Measurements from ENCODE around the gene EFNA1. TPM values are rescaled to one million over a fixed set of nuclear protein-coding genes. Genes with fewer than 3 reads are reported as not detected.

Gene EFNA1
- total and polyA plus RNA-seq, 11 donors = 22.8 to 103 (median 37.2) TPM

GRCh38 chr1:155092641-155093040 lies 35.0 kb upstream of the EFNA1 start:
- peaks cover 0 to 5% (median 0%) of the 10 kb centered on the region in 9 donors for H3K27me3 ChIP-seq
- TF ChIP-seq CTCF (IDR thresholded peaks at IDR 0.05) (no peak), POLR2A (IDR thresholded peaks at IDR 0.05) (no peak)
- no peaks in the 10 kb centered on the region for H3K9me3 ChIP-seq
- DNase-seq (no peak), ATAC-seq (no peak)
- H3K4me3 ChIP-seq = no peak overlapping the region
- no peak overlapping the region for H3K27ac ChIP-seq
- intact Hi-C loops (cut with DNase I) = loop anchor here in 9 of 10 donors (1.0 to 5.0 kb wide), 3 partner anchors 35 to 75 kb away; partner anchors contain the start of gene EFNA1 (in 9 of the 9)
- no peaks in the 10 kb centered on the region for H3K36me3 ChIP-seq
- 87 to 97% (median 91%) methylated on average over 12 of the region's 12 CpGs for WGBS, 4 donors
- peaks cover 7 to 26% (median 17%) of the 10 kb centered on the region in 12 donors for H3K4me1 ChIP-seq

GRCh38 chr1:155093911-155094621 lies 33.6 kb upstream of the EFNA1 start:
- Histone ChIP-seq H3K36me3 (no peaks in the 10 kb centered on the region), H3K4me1 (peaks cover 7 to 26% (median 17%) of the 10 kb centered on the region in 12 donors), H3K27ac (peak overlapping the region in 7 of 12 donors; percentile 2 to 72 (median 36)), H3K27me3 (peaks cover 0 to 5% (median 0%) of the 10 kb centered on the region in 9 donors), H3K9me3 (no peaks in the 10 kb centered on the region), H3K4me3 (peak overlapping the region in 1 of 12 donors; percentile 18)
- DNase-seq (peak in 2 of 5 donors; percentile 65 to 73), ATAC-seq (peak; percentile 21 to 68 (median 56))
- TF ChIP-seq POLR2A (IDR thresholded peaks at IDR 0.05) = no peak
- peak in 10 of 12 donors; percentile 6 to 63 (median 36) for TF ChIP-seq CTCF (IDR thresholded peaks at IDR 0.05)
- intact Hi-C loops (cut with DNase I) = loop anchor here (1.0 to 5.0 kb wide), 5 partner anchors 33 to 75 kb away; partner anchors contain the start of gene EFNA1 (in 10 of the 10)
- 6 to 10% (median 7%) methylated on average over 13 of the region's 13 CpGs for WGBS, 4 donors

GRCh38 chr1:155094622-155094948 lies 33.1 kb upstream of the EFNA1 start:
- Histone ChIP-seq H3K36me3 (no peaks in the 10 kb centered on the region), H3K4me1 (peaks cover 7 to 26% (median 17%) of the 10 kb centered on the region in 12 donors), H3K27ac (peak overlapping the region in 5 of 12 donors; percentile 2 to 72 (median 59)), H3K27me3 (peaks cover 0 to 5% (median 0%) of the 10 kb centered on the region in 9 donors), H3K9me3 (no peaks in the 10 kb centered on the region), H3K4me3 (no peak overlapping the region)
- DNase-seq = no peak
- 79 to 91% (median 86%) methylated on average over 2 of the region's 2 CpGs for WGBS, 4 donors
- TF ChIP-seq CTCF (IDR thresholded peaks at IDR 0.05) (peak in 2 of 12 donors; percentile 19 to 52), POLR2A (IDR thresholded peaks at IDR 0.05) (no peak)
- ATAC-seq = no peak
- intact Hi-C loops (cut with DNase I) = loop anchor here (1.0 to 5.0 kb wide), 4 partner anchors 32 to 74 kb away; partner anchors contain the start of gene EFNA1 (in 10 of the 10)

GRCh38 chr1:155099331-155099730 lies 28.3 kb upstream of the EFNA1 start:
- no peaks in the 10 kb centered on the region for H3K36me3 ChIP-seq
- TF ChIP-seq CTCF (IDR thresholded peaks at IDR 0.05) (no peak), POLR2A (IDR thresholded peaks at IDR 0.05) (no peak)
- intact Hi-C loops (cut with DNase I) = no loop called here
- no peak overlapping the region for H3K27ac ChIP-seq
- WGBS, 4 donors = 86 to 88% (median 87%) methylated on average over 7 of the region's 7 CpGs
- H3K9me3 ChIP-seq = no peaks in the 10 kb centered on the region
- H3K27me3 ChIP-seq = peaks cover 0 to 5% (median 0%) of the 10 kb centered on the region in 9 donors
- no peak for ATAC-seq
- no peak for DNase-seq
- peaks cover 2 to 18% (median 5%) of the 10 kb centered on the region in 12 donors for H3K4me1 ChIP-seq
- H3K4me3 ChIP-seq = no peak overlapping the region

All from heart left ventricle (tissue), 16 donors.